HG03159 (cell line): Measurements from ENCODE around the gene RBM6.
"Not testable (repeated sequence)": the region's sequence is repeated elsewhere in the genome, so short reads cannot be mapped to it uniquely, and the experiment has no call there.

Experiments used
- ATAC-seq: cut with Tn5 transposase; IDR thresholded peaks from one replicate; pipeline ENCODE4 v1.9.1; 2021; ENCODE audit warnings: mild to moderate bottlenecking, moderate library complexity; ENCODE audit not compliant: unreplicated experiment

RBM6 gene

GRCh38 chr3:49912881-49913281 is 27.1 kb upstream of the RBM6 start:
- ATAC-seq: no peak

- ATAC-seq: no peak
These were observed 25.0 kb upstream of the RBM6 start for GRCh38 chr3:49914906-49915305.

- ATAC-seq: no peak
These were observed 23.3 kb upstream of the RBM6 start for GRCh38 chr3:49916686-49917085.

- ATAC-seq: not testable (repeated sequence)
These were observed 22.0 kb upstream of the RBM6 start for GRCh38 chr3:49917806-49918590.

- ATAC-seq: no peak
These were observed 15.3 kb upstream of the RBM6 start for GRCh38 chr3:49924683-49925082.

- no peak for ATAC-seq
These were observed 14.5 kb upstream of the RBM6 start for GRCh38 chr3:49925485-49925884.

- no peak for ATAC-seq
These were observed 13.7 kb upstream of the RBM6 start for GRCh38 chr3:49926117-49926728.

GRCh38 chr3:49927798-49928197 is 12.2 kb upstream of the RBM6 start:
- no peak for ATAC-seq

- ATAC-seq: no peak
These were observed 11.4 kb upstream of the RBM6 start for GRCh38 chr3:49928481-49929017.

GRCh38 chr3:49929291-49930167 is 10.4 kb upstream of the RBM6 start, which contains the start of gene MON1A:
Gene MON1A (minus strand): TSS chr3:49929811. CDS start chr3:49913346, 16,465 bp downstream.
- peak; percentile 91 for ATAC-seq

- ATAC-seq: no peak
These were observed 9.7 kb upstream of the RBM6 start for GRCh38 chr3:49930168-49930690.

- no peak for ATAC-seq
These were observed 9.0 kb upstream of the RBM6 start for GRCh38 chr3:49930922-49931321.

GRCh38 chr3:49932281-49932680 is 7.7 kb upstream of the RBM6 start:
- not testable (repeated sequence) for ATAC-seq

- no peak for ATAC-seq
These were observed 2.9 kb upstream of the RBM6 start for GRCh38 chr3:49937090-49937489.

- no peak for ATAC-seq
These were observed 808 bp downstream of the RBM6 start for GRCh38 chr3:49940667-49941249.

GRCh38 chr3:49942651-49943050 is 2.7 kb downstream of the RBM6 start:
- no peak for ATAC-seq

- ATAC-seq: no peak
These were observed 13.0 kb downstream of the RBM6 start for GRCh38 chr3:49952924-49953323.

GRCh38 chr3:49955636-49956035 is 15.7 kb downstream of the RBM6 start:
- ATAC-seq: no peak

GRCh38 chr3:49966233-49966942 is 26.4 kb downstream of the RBM6 start:
- no peak for ATAC-seq

- ATAC-seq: no peak
These were observed 27.3 kb downstream of the RBM6 start for GRCh38 chr3:49967291-49967690.
